Thymus (tissue), 11 donors: Measurements from ENCODE around the gene C8G. TPM values are rescaled to one million over a fixed set of nuclear protein-coding genes. Genes with fewer than 3 reads are reported as not detected.

Source experiments
- DNase-seq, 9 donors: peaks; one replicate each; pipeline ENCODE4 v3.0.0-alpha.2; 2013; ENCODE audit warnings: low spot score in 9 of 9, low read depth in 6 of 9, missing footprints in 1 of 9
- H3K27ac ChIP-seq, 2 donors: one replicate each; pipeline ENCODE4 v1.5.1; 2013; ENCODE audit warnings: control low read depth in 1 of 2, low read depth in 1 of 2, low read length in 1 of 2, mild to moderate bottlenecking in 1 of 2, moderate library complexity in 1 of 2
- H3K27me3 ChIP-seq, 2 donors: one replicate each; pipeline ENCODE4 v1.5.1; 2013; ENCODE audit warnings: low read length in 1 of 2; ENCODE audit not compliant: control insufficient read depth in 2 of 2, insufficient read depth in 1 of 2
- H3K36me3 ChIP-seq, 2 donors: one replicate each; pipeline ENCODE4 v1.5.1; 2013; ENCODE audit warnings: low read length in 1 of 2, mild to moderate bottlenecking in 1 of 2, moderate library complexity in 1 of 2; ENCODE audit not compliant: control insufficient read depth in 2 of 2, insufficient read depth in 2 of 2
- H3K4me1 ChIP-seq, 2 donors: one replicate each; pipeline ENCODE4 v1.5.1; 2013; ENCODE audit warnings: low read length in 2 of 2; ENCODE audit not compliant: control insufficient read depth in 2 of 2, insufficient read depth in 2 of 2
- H3K4me3 ChIP-seq, 2 donors: one replicate each; pipeline ENCODE4 v1.5.1; 2013; ENCODE audit warnings: low read length in 2 of 2, control low read depth in 1 of 2, mild to moderate bottlenecking in 1 of 2
- H3K9me3 ChIP-seq, 2 donors: one replicate each; pipeline ENCODE4 v1.5.1; 2013; ENCODE audit warnings: low read length in 1 of 2, mild to moderate bottlenecking in 1 of 2; ENCODE audit not compliant: control insufficient read depth in 2 of 2, insufficient read depth in 1 of 2
- WGBS: extraction: QIAGEN DNeasy Blood & Tissue Kit; methylation state at CpG from one replicate; pipeline ENCODE4 v1.1.7; 2013; 5-methylcytosine and 5-hydroxymethylcytosine counted together
- polyA plus RNA-seq: library from polyadenylated mRNA; stranded (reverse); fragments of 200-250 nt; gene quantifications from one replicate; pipeline ENCODE4 v1.2.3, GENCODE V29; 2013
- total RNA-seq: library from RNA; stranded (reverse); fragments of 120-200 nt; gene quantifications from one replicate; pipeline ENCODE4 v1.2.4, GENCODE V29; 2013
- donor health status: healthy.

The C8G gene
- total and polyA plus RNA-seq, 2 donors = 2.2 to 6.5 TPM

GRCh38 chr9:136960938-136961275, 15.9 kb downstream of the C8G start:
- no peak overlapping the region for H3K4me3 ChIP-seq
- peaks cover 0 to 7% of the 10 kb centered on the region in 2 donors for H3K9me3 ChIP-seq
- H3K27me3 ChIP-seq = peaks cover 0 to under 1% of the 10 kb centered on the region in 2 donors
- no peaks in the 10 kb centered on the region for H3K36me3 ChIP-seq
- DNase-seq = no peak
- H3K27ac ChIP-seq = peak overlapping the region; percentile 75 to 76
- H3K4me1 ChIP-seq = peaks cover 36 to 65% of the 10 kb centered on the region in 2 donors
- 93% methylated on average over 15 of the region's 15 CpGs for WGBS

GRCh38 chr9:136961279-136962065, 16.4 kb downstream of the C8G start:
- Histone ChIP-seq H3K4me1 (peaks cover 40 to 71% of the 10 kb centered on the region in 2 donors), H3K9me3 (peaks cover 0 to 7% of the 10 kb centered on the region in 2 donors), H3K36me3 (no peaks in the 10 kb centered on the region), H3K27ac (peak overlapping the region; percentile 75 to 76), H3K4me3 (no peak overlapping the region), H3K27me3 (peaks cover 0 to 3% of the 10 kb centered on the region in 2 donors)
- 91% methylated on average over 23 of the region's 23 CpGs for WGBS
- peak in 1 of 9 donors; percentile 27 for DNase-seq

- peaks cover 40 to 72% of the 10 kb centered on the region in 2 donors for H3K4me1 ChIP-seq
- H3K36me3 ChIP-seq = no peaks in the 10 kb centered on the region
- WGBS = 99% methylated on average over 9 of the region's 9 CpGs
- peaks cover 0 to 7% of the 10 kb centered on the region in 2 donors for H3K9me3 ChIP-seq
- peaks cover 0 to 3% of the 10 kb centered on the region in 2 donors for H3K27me3 ChIP-seq
- H3K27ac ChIP-seq = peak overlapping the region; percentile 25 to 75
- DNase-seq = no peak
- no peak overlapping the region for H3K4me3 ChIP-seq
These were observed 17.1 kb downstream of the C8G start for GRCh38 chr9:136962163-136962562.

- Histone ChIP-seq H3K36me3 (no peaks in the 10 kb centered on the region), H3K9me3 (peaks cover 0 to 7% of the 10 kb centered on the region in 2 donors), H3K27ac (peak overlapping the region in 1 of 2 donors; percentile 55), H3K4me1 (peaks cover 40 to 72% of the 10 kb centered on the region in 2 donors), H3K4me3 (no peak overlapping the region), H3K27me3 (peaks cover 0 to 3% of the 10 kb centered on the region in 2 donors)
- 95% methylated on average over 11 of the region's 11 CpGs for WGBS
- no peak for DNase-seq
These were observed 17.7 kb downstream of the C8G start for GRCh38 chr9:136962701-136963248.

GRCh38 chr9:136963341-136963740, 18.3 kb downstream of the C8G start:
- Histone ChIP-seq H3K27me3 (peaks cover 0 to 3% of the 10 kb centered on the region in 2 donors), H3K4me1 (peaks cover 40 to 70% of the 10 kb centered on the region in 2 donors), H3K27ac (no peak overlapping the region), H3K36me3 (no peaks in the 10 kb centered on the region), H3K4me3 (no peak overlapping the region), H3K9me3 (peaks cover 0 to 7% of the 10 kb centered on the region in 2 donors)
- no peak for DNase-seq
- WGBS = 97% methylated on average over 15 of the region's 15 CpGs

- no peak for DNase-seq
- Histone ChIP-seq H3K27ac (no peak overlapping the region), H3K4me3 (no peak overlapping the region), H3K27me3 (peaks cover 0 to 3% of the 10 kb centered on the region in 2 donors), H3K36me3 (no peaks in the 10 kb centered on the region), H3K4me1 (peaks cover 37 to 69% of the 10 kb centered on the region in 2 donors), H3K9me3 (peaks cover 0 to 5% of the 10 kb centered on the region in 2 donors)
- WGBS = 95% methylated on average over 12 of the region's 12 CpGs
These were observed 18.7 kb downstream of the C8G start for GRCh38 chr9:136963751-136964150.

GRCh38 chr9:136964171-136964689, 19.2 kb downstream of the C8G start:
- no peak for DNase-seq
- peaks cover 0 to 3% of the 10 kb centered on the region in 2 donors for H3K27me3 ChIP-seq
- peaks cover 32 to 64% of the 10 kb centered on the region in 2 donors for H3K4me1 ChIP-seq
- H3K4me3 ChIP-seq = no peak overlapping the region
- peaks cover 0 to 4% of the 10 kb centered on the region in 2 donors for H3K9me3 ChIP-seq
- no peaks in the 10 kb centered on the region for H3K36me3 ChIP-seq
- H3K27ac ChIP-seq = no peak overlapping the region
- WGBS = 91% methylated on average over 22 of the region's 22 CpGs

- Histone ChIP-seq H3K4me3 (no peak overlapping the region), H3K27ac (peak overlapping the region in 1 of 2 donors; percentile 26), H3K36me3 (no peaks in the 10 kb centered on the region), H3K9me3 (peaks cover 0 to 4% of the 10 kb centered on the region in 2 donors), H3K4me1 (peaks cover 25 to 58% of the 10 kb centered on the region in 2 donors), H3K27me3 (peaks cover 0 to 3% of the 10 kb centered on the region in 2 donors)
- WGBS = 95% methylated on average over 26 of the region's 26 CpGs
- DNase-seq = no peak
These were observed 19.9 kb downstream of the C8G start for GRCh38 chr9:136964833-136965422.
